CD14-positive monocyte (primary cell): Measurements from ENCODE around the gene PSPC1. TPM values are rescaled to one million over a fixed set of nuclear protein-coding genes. Genes with fewer than 3 reads are reported as not detected.

Source experiments
- DNase-seq, 3 donors: peaks; one replicate each; pipeline ENCODE4 v3.0.0-alpha.2; 2011 to 2022
- H2AFZ ChIP-seq: 2 replicates; pipeline ENCODE4 v1.6.0; 2012; ENCODE audit warnings: mild to moderate bottlenecking, low read depth, low read length, inconsistent platforms; ENCODE audit not compliant: insufficient read depth, poor library complexity, severe bottlenecking
- H3K27ac ChIP-seq, 2 donors: 1 replicate in 1 of 2; 2 replicates in 1 of 2; pipeline ENCODE4 v1.5.1; 2012 to 2013; ENCODE audit warnings: low read length in 2 of 2, control low read depth in 1 of 2, inconsistent platforms in 1 of 2, low read depth in 1 of 2, mild to moderate bottlenecking in 1 of 2
- H3K27me3 ChIP-seq, 2 donors: one replicate each; pipeline versions ENCODE4 v1.6.0 to v1.6.1; 2011 to 2013; ENCODE audit warnings: low read length in 2 of 2; ENCODE audit not compliant: control insufficient read depth in 2 of 2, insufficient read depth in 2 of 2
- H3K36me3 ChIP-seq, 2 donors: replicated peaks in 1 of 2; 1 replicate in 1 of 2; 2 replicates in 1 of 2; pipeline versions ENCODE4 v1.5.1 to v1.6.1; 2012 to 2013; ENCODE audit warnings: low read length in 2 of 2, control low read depth in 1 of 2, inconsistent platforms in 1 of 2, mild to moderate bottlenecking in 1 of 2; ENCODE audit not compliant: insufficient read depth in 2 of 2, control insufficient read depth in 1 of 2
- H3K4me1 ChIP-seq, 2 donors: 1 replicate in 1 of 2; 2 replicates in 1 of 2; pipeline versions ENCODE4 v1.5.1 to v1.6.1; 2012 to 2013; ENCODE audit warnings: low read length in 2 of 2, control low read depth in 1 of 2, inconsistent platforms in 1 of 2, mild to moderate bottlenecking in 1 of 2, moderate library complexity in 1 of 2; ENCODE audit not compliant: insufficient read depth in 2 of 2, control insufficient read depth in 1 of 2
- H3K4me2 ChIP-seq: replicated peaks from 2 replicates; pipeline ENCODE3; 2012; ENCODE audit warnings: low read length, moderate library complexity, mild to moderate bottlenecking; ENCODE audit not compliant: poor library complexity, severe bottlenecking; ENCODE audit errors: extremely low read depth
- H3K4me3 ChIP-seq, 3 experiments: fragments of 200-600 bp in 1 of 3; sonication (generic) in 1 of 3; replicated peaks in 1 of 3; 1 replicate in 2 of 3; 2 replicates in 1 of 3; pipeline ENCODE4 v1.5.1; 2011 to 2013; ENCODE audit warnings: low read length in 3 of 3, mild to moderate bottlenecking in 3 of 3, control low read depth in 2 of 3, low read depth in 2 of 3, inconsistent platforms in 1 of 3, moderate library complexity in 1 of 3
- H3K79me2 ChIP-seq: 2 replicates; pipeline ENCODE4 v1.6.0; 2012; ENCODE audit warnings: mild to moderate bottlenecking, control low read depth, inconsistent platforms, low read length, moderate library complexity; ENCODE audit not compliant: insufficient read depth
- H3K9ac ChIP-seq: 2 replicates; pipeline ENCODE4 v1.6.0; 2017; ENCODE audit warnings: low read length, mild to moderate bottlenecking; ENCODE audit not compliant: insufficient read depth, poor library complexity, severe bottlenecking
- H3K9me3 ChIP-seq, 2 donors: replicated peaks in 1 of 2; 1 replicate in 1 of 2; 2 replicates in 1 of 2; pipeline versions ENCODE4 v1.5.1 to v1.6.1; 2012 to 2013; ENCODE audit warnings: low read length in 2 of 2, control low read depth in 1 of 2; ENCODE audit not compliant: control insufficient read depth in 1 of 2, insufficient read depth in 1 of 2
- H4K20me1 ChIP-seq: 2 replicates; pipeline ENCODE4 v1.6.0; 2012; ENCODE audit warnings: mild to moderate bottlenecking, low read length, control low read depth, moderate library complexity; ENCODE audit not compliant: insufficient read depth
- H3K27ac Mint-ChIP-seq, 7 donors: one replicate each; pipeline ENCODE4 v1.8.0; 2020; ENCODE audit warnings: mild to moderate bottlenecking in 7 of 7, mixed read lengths in 7 of 7, moderate library complexity in 6 of 7, inconsistent platforms in 2 of 7
- H3K27me3 Mint-ChIP-seq, 3 donors: one replicate each; pipeline ENCODE4 v1.8.0; 2021 to 2022; ENCODE audit warnings: low read depth in 3 of 3, mild to moderate bottlenecking in 3 of 3, mixed read lengths in 3 of 3, moderate library complexity in 3 of 3, inconsistent platforms in 1 of 3
- H3K36me3 Mint-ChIP-seq, 2 donors: one replicate each; pipeline ENCODE4 v1.8.0; 2020; ENCODE audit warnings: mixed read lengths in 2 of 2, inconsistent platforms in 1 of 2, mild to moderate bottlenecking in 1 of 2
- H3K4me1 Mint-ChIP-seq: one replicate; pipeline ENCODE4 v1.8.0; 2020; ENCODE audit warnings: mild to moderate bottlenecking, mixed read lengths
- H3K4me3 Mint-ChIP-seq, 2 donors: one replicate each; pipeline ENCODE4 v1.8.0; 2020; ENCODE audit warnings: mild to moderate bottlenecking in 2 of 2, mixed read lengths in 2 of 2, moderate library complexity in 1 of 2
- H3K9me3 Mint-ChIP-seq, 7 donors: one replicate each; pipeline ENCODE4 v1.8.0; 2020 to 2022; ENCODE audit warnings: mixed read lengths in 7 of 7, mild to moderate bottlenecking in 6 of 7, moderate library complexity in 6 of 7, inconsistent platforms in 2 of 7
- WGBS: methylation state at CpG from one replicate; pipeline ENCODE4 v1.1.5; 2013; ENCODE audit warnings: missing lambda C conversion rate; ENCODE audit not compliant: insufficient coverage; 5-methylcytosine and 5-hydroxymethylcytosine counted together
- intact Hi-C, 2 donors: fragments of 100-400 bp; cut with micrococcal nuclease; formaldehyde crosslinking; loops; one replicate each; pipeline versions ENCODE4 v1.15.0 to v1.15.1; 2023
- polyA plus RNA-seq, 3 donors: library from polyadenylated mRNA; depleted of rRNA in 1 of 3; unstranded in 2 of 3; stranded (reverse) in 1 of 3; fragments of 300-500 nt in 2 of 3; fragments of >200 nt in 1 of 3; fragmentation: Illumina TruSeq in 2 of 3; gene quantifications; 1 replicate in 2 of 3; 2 replicates in 1 of 3; pipeline ENCODE4 v1.2.3, GENCODE V29; 2012 to 2021
- TF ChIP-seq, protein P1 (sequence below): fragments of 200-600 bp; IDR thresholded peaks from one replicate; pipeline ENCODE4 v1.8.0; 2022; ENCODE audit warnings: antibody characterized with exemption, mild to moderate bottlenecking

The PSPC1 gene
- polyA plus RNA-seq, 3 donors, result 17.3 to 34.4 (median 19.4) TPM

DNA sequence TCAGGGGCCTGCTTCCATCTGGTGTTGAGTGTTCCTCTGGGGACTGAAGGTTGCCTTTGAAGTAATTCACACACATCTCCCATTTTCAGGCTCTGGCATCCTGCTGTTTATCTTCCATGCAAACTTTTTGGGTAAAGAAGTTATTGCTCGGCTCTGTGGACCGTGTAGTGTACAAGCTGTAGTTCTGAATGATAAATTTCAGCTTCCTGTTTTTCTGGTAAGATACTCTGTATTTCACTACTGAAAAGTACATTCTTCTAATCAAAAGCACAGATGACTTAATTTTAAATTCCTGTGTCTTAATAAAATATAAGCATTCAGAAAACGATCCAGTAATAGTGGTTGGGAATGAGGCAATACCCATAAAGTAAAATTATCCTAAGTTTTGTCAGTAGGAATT lies 112.6 kb downstream of the PSPC1 start:
- no peaks in the 10 kb centered on the region for H3K9me3 ChIP-seq
- TF ChIP-seq, protein P1, sequence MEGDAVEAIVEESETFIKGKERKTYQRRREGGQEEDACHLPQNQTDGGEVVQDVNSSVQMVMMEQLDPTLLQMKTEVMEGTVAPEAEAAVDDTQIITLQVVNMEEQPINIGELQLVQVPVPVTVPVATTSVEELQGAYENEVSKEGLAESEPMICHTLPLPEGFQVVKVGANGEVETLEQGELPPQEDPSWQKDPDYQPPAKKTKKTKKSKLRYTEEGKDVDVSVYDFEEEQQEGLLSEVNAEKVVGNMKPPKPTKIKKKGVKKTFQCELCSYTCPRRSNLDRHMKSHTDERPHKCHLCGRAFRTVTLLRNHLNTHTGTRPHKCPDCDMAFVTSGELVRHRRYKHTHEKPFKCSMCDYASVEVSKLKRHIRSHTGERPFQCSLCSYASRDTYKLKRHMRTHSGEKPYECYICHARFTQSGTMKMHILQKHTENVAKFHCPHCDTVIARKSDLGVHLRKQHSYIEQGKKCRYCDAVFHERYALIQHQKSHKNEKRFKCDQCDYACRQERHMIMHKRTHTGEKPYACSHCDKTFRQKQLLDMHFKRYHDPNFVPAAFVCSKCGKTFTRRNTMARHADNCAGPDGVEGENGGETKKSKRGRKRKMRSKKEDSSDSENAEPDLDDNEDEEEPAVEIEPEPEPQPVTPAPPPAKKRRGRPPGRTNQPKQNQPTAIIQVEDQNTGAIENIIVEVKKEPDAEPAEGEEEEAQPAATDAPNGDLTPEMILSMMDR, result no peak
- H3K9me3 Mint-ChIP-seq, result no peaks in the 10 kb centered on the region
- H3K4me2 ChIP-seq, result no peak overlapping the region
- no CpG with 5 or more reads among the region's 3 CpGs for WGBS
- H3K79me2 ChIP-seq, result no peaks in the 10 kb centered on the region
- no peak overlapping the region for H2AFZ ChIP-seq
- H3K27ac ChIP-seq, result no peak overlapping the region
- H3K27ac Mint-ChIP-seq, result peak overlapping the region in 1 of 7 donors; percentile 30
- no peak overlapping the region for H3K4me3 Mint-ChIP-seq
- no peaks in the 10 kb centered on the region for H3K27me3 Mint-ChIP-seq
- no peak for DNase-seq
- H3K4me3 ChIP-seq, result no peak overlapping the region
- intact Hi-C loops, result no loop called here
- no peaks in the 10 kb centered on the region for H3K4me1 Mint-ChIP-seq
- H3K36me3 ChIP-seq, result peaks cover 92 to 100% of the 10 kb centered on the region in 2 donors
- peaks cover 85 to 100% of the 10 kb centered on the region in 2 donors for H3K36me3 Mint-ChIP-seq
- H3K27me3 ChIP-seq, result no peaks in the 10 kb centered on the region
- no peaks in the 10 kb centered on the region for H3K4me1 ChIP-seq
- peaks cover 22% of the 10 kb centered on the region for H4K20me1 ChIP-seq
- H3K9ac ChIP-seq, result no peak overlapping the region

DNA sequence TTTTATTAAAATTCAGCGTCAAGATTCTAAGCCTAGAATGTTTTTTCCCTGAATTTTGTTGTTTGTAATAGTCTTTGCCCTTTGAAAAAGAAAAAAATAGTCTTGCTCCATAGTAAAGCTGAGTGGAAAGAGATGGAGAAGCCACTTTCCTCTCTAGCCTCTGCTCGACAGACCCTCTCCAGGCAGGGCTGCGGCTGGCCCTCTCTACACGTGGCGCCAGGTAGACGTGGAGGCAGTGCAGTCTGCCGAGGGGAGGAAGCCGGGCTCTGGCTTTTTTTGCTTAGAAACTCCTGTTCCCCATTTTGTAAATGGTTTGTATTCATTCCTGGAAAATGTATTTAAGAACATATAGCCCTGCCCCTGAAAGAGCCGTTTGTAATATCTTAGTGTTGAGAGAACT lies 114.0 kb downstream of the PSPC1 start:
- H3K27ac Mint-ChIP-seq, result peak overlapping the region in 2 of 7 donors; percentile 10 to 32
- no peak overlapping the region for H3K27ac ChIP-seq
- intact Hi-C loops, result no loop called here
- H4K20me1 ChIP-seq, result peaks cover 16% of the 10 kb centered on the region
- H3K4me3 ChIP-seq, result no peak overlapping the region
- DNase-seq, result no peak
- no peaks in the 10 kb centered on the region for H3K4me1 ChIP-seq
- H3K4me3 Mint-ChIP-seq, result no peak overlapping the region
- H3K4me2 ChIP-seq, result no peak overlapping the region
- no peaks in the 10 kb centered on the region for H3K9me3 ChIP-seq
- peaks cover 92 to 100% of the 10 kb centered on the region in 2 donors for H3K36me3 ChIP-seq
- H3K4me1 Mint-ChIP-seq, result no peaks in the 10 kb centered on the region
- no peaks in the 10 kb centered on the region for H3K9me3 Mint-ChIP-seq
- no peaks in the 10 kb centered on the region for H3K79me2 ChIP-seq
- H3K36me3 Mint-ChIP-seq, result peaks cover 86 to 100% of the 10 kb centered on the region in 2 donors
- H3K27me3 ChIP-seq, result no peaks in the 10 kb centered on the region
- H3K9ac ChIP-seq, result no peak overlapping the region
- no peak overlapping the region for H2AFZ ChIP-seq
- WGBS, result 90% methylated on average over 5 of the region's 9 CpGs
- no peaks in the 10 kb centered on the region for H3K27me3 Mint-ChIP-seq
- TF ChIP-seq, protein P1, result no peak
